Measurements from ENCODE around the gene MIF.
A peak's percentile ranks its signal among the peaks of the same experiment; 100 is the strongest.
"Not testable (repeated sequence)": the region's sequence is repeated elsewhere in the genome, so short reads cannot be mapped to it uniquely, and the experiment has no call there.

Gene MIF

GRCh38 chr22:23878219-23878618 lies 16.0 kb upstream of the MIF start:
- DNase-seq = no peak

- no peak for DNase-seq
These were observed 11.8 kb upstream of the MIF start for GRCh38 chr22:23882370-23882769.

- DNase-seq = no peak
These were observed 10.5 kb upstream of the MIF start for GRCh38 chr22:23883658-23884057.

GRCh38 chr22:23884140-23884539 lies 10.0 kb upstream of the MIF start:
- DNase-seq = no peak

GRCh38 chr22:23888615-23889401 lies 5.4 kb upstream of the MIF start:
- DNase-seq = no peak

- no peak for DNase-seq
These were observed 4.6 kb upstream of the MIF start for GRCh38 chr22:23889620-23890019.

- DNase-seq = no peak
These were observed 2.5 kb upstream of the MIF start for GRCh38 chr22:23891726-23892125.

- DNase-seq = no peak
These were observed 2.1 kb upstream of the MIF start for GRCh38 chr22:23892130-23892529.

- no peak for DNase-seq
These were observed 1.5 kb upstream of the MIF start for GRCh38 chr22:23892706-23893105.

GRCh38 chr22:23893121-23893944 lies 850 bp upstream of the MIF start:
- no peak for DNase-seq

- peak; percentile 72 for DNase-seq
These were observed 771 bp downstream of the MIF start for GRCh38 chr22:23894710-23895598.

GRCh38 chr22:23895599-23896144 lies 1.5 kb downstream of the MIF start:
- no peak for DNase-seq

GRCh38 chr22:23896166-23896522 lies 2.0 kb downstream of the MIF start:
- DNase-seq = no peak

GRCh38 chr22:23896523-23897186 lies 2.5 kb downstream of the MIF start:
- no peak for DNase-seq

- no peak for DNase-seq
These were observed 3.1 kb downstream of the MIF start for GRCh38 chr22:23897320-23897719.

- DNase-seq = no peak
These were observed 4.1 kb downstream of the MIF start for GRCh38 chr22:23898006-23898974.

- no peak for DNase-seq
These were observed 5.0 kb downstream of the MIF start for GRCh38 chr22:23899042-23899745.

- DNase-seq = not testable (repeated sequence)
These were observed 6.0 kb downstream of the MIF start for GRCh38 chr22:23900227-23900626.

GRCh38 chr22:23901600-23901999 lies 7.4 kb downstream of the MIF start:
- no peak for DNase-seq

- DNase-seq = no peak
These were observed 9.3 kb downstream of the MIF start for GRCh38 chr22:23903328-23903971.

Measured in stimulated activated CD4-positive, alpha-beta T cell treated with anti-CD3 and anti-CD28 coated beads, Interleukin-4, amount 100 ng/mL, for 1 hour (primary cell).